GM23338 (cell line): ENCODE data around the gene B3GAT3. TPM values are rescaled to one million over a fixed set of nuclear protein-coding genes. Genes with fewer than 3 reads are reported as not detected.
A peak's percentile ranks its signal among the peaks of the same experiment; 100 is the strongest.

Experiments
- ATAC-seq: fragments of 200-7000 bp; cut with Tn5 transposase; 3 replicates; pipeline ENCODE4 v1.9.1; 2020
- DNase-seq: peaks from one replicate; pipeline ENCODE4 v3.0.0-alpha.2; 2015; ENCODE audit warnings: low spot score
- H2AFZ ChIP-seq: fragments of 200-600 bp; sonication (generic); 2 replicates; pipeline ENCODE4 v1.8.0; 2016; ENCODE audit warnings: antibody characterized with exemption, mild to moderate bottlenecking, moderate library complexity
- H3F3A ChIP-seq: fragments of 200-600 bp; sonication (generic); replicated peaks from 2 replicates; pipeline ENCODE4 v1.8.0; 2017; ENCODE audit warnings: antibody characterized with exemption, mixed run types, low read depth
- H3K27ac ChIP-seq: fragments of 200-600 bp; sonication (generic); 2 replicates; pipeline ENCODE4 v1.6.1; 2016; ENCODE audit warnings: low read depth
- H3K27me3 ChIP-seq: fragments of 200-600 bp; sonication (generic); 2 replicates; pipeline ENCODE4 v1.8.0; 2016; ENCODE audit warnings: mild to moderate bottlenecking, mixed run types, moderate library complexity; ENCODE audit not compliant: insufficient read depth
- H3K36me3 ChIP-seq: fragments of 200-600 bp; sonication (generic); 2 replicates; pipeline ENCODE4 v1.8.0; 2016; ENCODE audit warnings: mild to moderate bottlenecking; ENCODE audit not compliant: insufficient read depth
- H3K4me1 ChIP-seq: fragments of 200-600 bp; sonication (generic); 2 replicates; pipeline ENCODE4 v1.8.0; 2016; ENCODE audit warnings: mild to moderate bottlenecking, moderate library complexity; ENCODE audit not compliant: insufficient read depth
- H3K4me2 ChIP-seq: fragments of 200-600 bp; sonication (generic); 2 replicates; pipeline ENCODE4 v1.7.1; 2017; ENCODE audit warnings: mixed run types
- H3K4me3 ChIP-seq: fragments of 200-600 bp; sonication (generic); 2 replicates; pipeline ENCODE4 v1.6.1; 2016; ENCODE audit warnings: mixed run types
- H3K79me2 ChIP-seq: fragments of 200-600 bp; sonication (generic); replicated peaks from 2 replicates; pipeline ENCODE4 v1.8.0; 2017; ENCODE audit warnings: mild to moderate bottlenecking; ENCODE audit not compliant: insufficient read depth
- H3K9me2 ChIP-seq: fragments of 200-600 bp; sonication (generic); 2 replicates; pipeline ENCODE4 v1.8.0; 2017; ENCODE audit not compliant: insufficient read depth
- H4K20me1 ChIP-seq: fragments of 200-600 bp; sonication (generic); replicated peaks from 2 replicates; pipeline ENCODE4 v1.8.0; 2017; ENCODE audit warnings: mild to moderate bottlenecking; ENCODE audit not compliant: insufficient read depth
- H3K27ac Mint-ChIP-seq: 2 replicates; pipeline ENCODE4 v1.8.0; 2020; ENCODE audit warnings: inconsistent platforms, mild to moderate bottlenecking, moderate library complexity, mixed read lengths
- H3K27me3 Mint-ChIP-seq: 3 replicates; pipeline ENCODE4 v1.8.0; 2022; ENCODE audit warnings: low read depth, mild to moderate bottlenecking, moderate library complexity, mixed read lengths, inconsistent platforms; ENCODE audit not compliant: insufficient read depth, poor library complexity
- H3K36me3 Mint-ChIP-seq: 3 replicates; pipeline ENCODE4 v1.8.0; 2021; ENCODE audit warnings: low read depth, mild to moderate bottlenecking, inconsistent platforms, moderate library complexity, mixed read lengths
- H3K4me1 Mint-ChIP-seq: 3 replicates; pipeline ENCODE4 v1.8.0; 2020; ENCODE audit warnings: mild to moderate bottlenecking, inconsistent platforms, mixed read lengths
- H3K4me3 Mint-ChIP-seq: 3 replicates; pipeline ENCODE4 v1.8.0; 2021; ENCODE audit warnings: moderate library complexity, mild to moderate bottlenecking, inconsistent platforms, mixed read lengths
- H3K9me3 Mint-ChIP-seq: 3 replicates; pipeline ENCODE4 v1.8.0; 2020; ENCODE audit warnings: moderate library complexity, mild to moderate bottlenecking, inconsistent platforms, mixed read lengths
- CREB1 ChIP-seq: fragments of 250-450 bp; sonication (Bioruptor Pico); IDR thresholded peaks from 2 replicates; pipeline ENCODE4 v1.5.0; 2020; ENCODE audit warnings: low read depth, mild to moderate bottlenecking, moderate library complexity
- CTCF ChIP-seq, 2 experiments: fragments of 200-600 bp in 1 of 2; sonication (generic) in 1 of 2; conservative IDR thresholded peaks; 2 replicates each; pipeline versions ENCODE4 v1.5.1 to v1.6.1; 2016 to 2017; ENCODE audit warnings: antibody characterized with exemption in 2 of 2, low read depth in 2 of 2, mild to moderate bottlenecking in 2 of 2, moderate library complexity in 1 of 2
- JUNB ChIP-seq: IDR thresholded peaks from one replicate; pipeline ENCODE4 v1.6.1; 2016; ENCODE audit warnings: antibody characterized with exemption; ENCODE audit not compliant: unreplicated experiment
- ZNF462 ChIP-seq: fragments of 250-450 bp; sonication (Bioruptor Pico); IDR thresholded peaks from 2 replicates; pipeline ENCODE4 v1.5.0; 2020; ENCODE audit warnings: mild to moderate bottlenecking, moderate library complexity
- polyA plus RNA-seq: library from polyadenylated mRNA; unstranded; fragments of >200 nt; fragmentation: Nextera tagmentation; extraction: Ambion mirVana; gene quantifications from 2 replicates; pipeline ENCODE4 v1.2.1, GENCODE V29; 2016
- total RNA-seq: library from RNA; depleted of rRNA; stranded (reverse); fragments of >200 nt; shearing (Covaris generic); gene quantifications from 2 replicates; pipeline ENCODE4 v1.2.3, GENCODE V29; 2014

B3GAT3 gene
- total and polyA plus RNA-seq, 2 experiments from 2014 or later = 16.4 to 18.4 TPM

- H3K27me3 Mint-ChIP-seq = peaks cover 27% of the 10 kb centered on the region
- H3K36me3 ChIP-seq = peaks cover 35% of the 10 kb centered on the region
- peak overlapping the region; percentile 92 for H3K4me2 ChIP-seq
- H3K9me2 ChIP-seq = no peaks in the 10 kb centered on the region
- peaks cover 12% of the 10 kb centered on the region; the same call in 1 of the 2 replicates for H3K4me1 ChIP-seq
- peak overlapping the region; percentile 98 for H3K4me3 Mint-ChIP-seq
- H4K20me1 ChIP-seq = peaks cover 17% of the 10 kb centered on the region
- H3K4me1 Mint-ChIP-seq = peaks cover 18% of the 10 kb centered on the region
- peak overlapping the region; percentile 9; the same call in 1 of the 2 replicates for H2AFZ ChIP-seq
- peaks cover 64% of the 10 kb centered on the region for H3K36me3 Mint-ChIP-seq
- peak overlapping the region; percentile 94 for H3K27ac Mint-ChIP-seq
- H3F3A ChIP-seq = peaks cover 57% of the 10 kb centered on the region
- ATAC-seq (peak; percentile 14), DNase-seq (no peak)
- peaks cover 4% of the 10 kb centered on the region; the same call in 2 of the 3 replicates for H3K9me3 Mint-ChIP-seq
- peak overlapping the region; percentile 63 for H3K4me3 ChIP-seq
- no peaks in the 10 kb centered on the region for H3K27me3 ChIP-seq
- peaks cover 19% of the 10 kb centered on the region for H3K79me2 ChIP-seq
- H3K27ac ChIP-seq = 0 out of 2 replicates have a peak overlapping the region, but pooled peaks have one; percentile 75
- TF ChIP-seq CTCF (conservative IDR thresholded peaks at IDR 0.05; ENCODE audit: low read depth in 2 of 2) (no peak), CREB1 (CRISPR knock-in tag) (no peak), ZNF462 (CRISPR knock-in tag) (no peak), JUNB (no peak)
Observed at GRCh38 chr11:62592146-62592815, 29.5 kb downstream of the B3GAT3 start.
